ENCODE results near the gene SOX12.
"Not testable (repeated sequence)": the region's sequence is repeated elsewhere in the genome, so short reads cannot be mapped to it uniquely, and the experiment has no call there.

SOX12 gene

DNA sequence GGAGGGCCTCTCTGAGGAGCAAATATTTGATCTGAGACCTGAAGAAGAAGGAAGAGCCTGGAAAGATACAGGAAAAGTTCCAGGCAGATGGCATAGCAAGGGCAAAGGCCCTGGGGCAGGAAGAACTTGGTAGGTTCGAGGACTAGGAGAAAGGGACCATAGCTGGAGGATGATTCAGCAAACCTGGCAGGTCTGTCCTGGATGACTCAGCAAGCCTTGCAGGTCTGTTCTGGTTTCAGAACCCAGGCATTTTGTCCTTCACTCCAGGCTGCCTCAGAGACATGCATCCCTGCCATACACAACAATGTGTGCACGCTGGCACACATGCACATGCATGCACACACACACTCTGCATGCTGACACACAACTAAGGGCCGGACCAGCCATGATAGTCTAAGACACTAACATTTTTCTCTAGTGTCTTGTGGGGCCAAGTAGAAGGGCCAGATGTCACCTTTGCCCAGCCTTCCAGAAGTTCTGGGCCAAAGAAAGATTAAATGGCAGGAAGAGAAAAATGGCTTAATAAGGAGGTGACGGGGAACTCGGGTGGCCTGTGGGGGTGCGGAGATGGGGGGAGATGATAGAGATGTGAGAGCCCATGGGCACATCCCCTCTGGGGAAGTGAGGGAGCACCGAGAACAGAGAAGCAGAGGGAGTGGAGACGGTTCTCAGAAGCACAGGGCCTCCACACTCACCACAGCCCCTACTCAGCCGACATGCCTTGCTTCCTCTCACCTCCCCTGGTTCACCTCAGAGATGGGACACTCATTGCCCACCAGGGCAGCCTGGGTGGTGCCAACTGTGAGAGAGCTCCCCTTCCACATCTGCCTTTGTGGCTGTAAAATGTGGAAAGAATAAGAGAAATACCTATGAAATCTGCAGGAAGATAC lies 39.8 kb downstream of the SOX12 start:
- peak; percentile 84 for DNase-seq

DNA sequence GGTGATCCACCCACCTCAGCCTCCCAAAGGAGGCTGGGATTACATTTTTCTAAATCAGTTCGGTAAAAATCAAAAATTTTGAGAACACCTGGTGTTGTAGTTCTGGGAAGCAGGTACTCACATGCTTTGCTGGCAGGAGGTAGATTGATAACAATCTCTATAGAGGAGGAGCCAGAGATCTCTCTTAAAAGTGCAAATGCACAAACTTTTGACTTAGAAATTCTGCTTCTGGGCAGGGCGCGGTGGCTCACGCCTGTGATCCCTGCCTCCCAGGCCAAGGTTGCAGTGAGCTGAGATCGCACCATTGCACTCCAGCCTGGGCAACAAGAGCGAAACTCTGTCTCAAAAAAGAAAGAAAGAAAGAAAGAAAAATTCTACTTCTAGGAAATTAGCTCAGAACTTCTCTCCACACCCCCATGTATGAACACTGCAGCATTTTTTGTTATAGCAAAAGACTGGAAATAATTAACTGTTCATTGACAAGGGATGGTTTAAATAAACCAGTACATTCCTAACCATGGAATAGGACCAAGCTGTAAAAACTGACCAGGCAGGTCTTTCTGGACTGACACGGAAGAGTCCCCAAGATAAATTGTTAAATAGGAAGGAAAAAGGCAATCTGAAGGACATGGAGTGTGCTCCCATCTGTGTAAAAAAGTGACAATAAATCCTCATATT lies 40.8 kb downstream of the SOX12 start:
- peak; percentile 57 for DNase-seq

DNA sequence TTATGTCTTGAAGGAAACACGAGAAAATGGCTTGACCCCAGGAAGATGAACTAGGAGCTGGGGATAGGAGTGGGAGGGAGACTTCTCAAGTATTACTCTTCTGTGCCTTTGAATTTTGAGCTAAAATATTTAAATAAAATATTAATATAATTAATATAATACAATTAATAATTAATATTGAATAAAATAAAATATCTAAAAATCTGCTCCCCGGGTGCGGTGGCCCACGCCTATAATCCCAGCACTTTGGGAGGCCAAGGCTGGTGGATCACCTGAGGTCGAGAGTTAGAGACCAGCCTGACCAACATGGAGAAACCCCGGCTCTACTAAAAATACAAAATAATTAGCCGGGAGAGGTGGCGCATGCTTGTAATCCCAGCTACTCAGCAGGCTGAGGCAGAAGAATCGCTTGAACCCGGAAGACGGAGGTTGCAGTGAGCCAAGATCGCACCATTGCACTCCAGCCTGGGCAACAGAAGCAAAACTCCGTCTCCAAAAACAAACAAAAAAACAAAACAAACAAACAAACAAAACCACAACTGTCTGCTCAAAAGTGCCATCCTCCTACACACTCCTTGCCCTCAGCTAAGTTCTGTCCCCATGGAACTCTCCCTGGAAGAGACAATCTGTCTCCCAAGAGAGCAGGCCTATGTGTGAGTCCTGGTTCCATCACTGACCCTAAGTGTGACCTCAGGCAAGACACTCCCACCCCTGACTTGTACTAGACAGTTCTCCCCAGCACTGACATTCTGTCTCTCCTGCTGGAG lies 41.5 kb downstream of the SOX12 start:
- DNase-seq, result no peak

DNA sequence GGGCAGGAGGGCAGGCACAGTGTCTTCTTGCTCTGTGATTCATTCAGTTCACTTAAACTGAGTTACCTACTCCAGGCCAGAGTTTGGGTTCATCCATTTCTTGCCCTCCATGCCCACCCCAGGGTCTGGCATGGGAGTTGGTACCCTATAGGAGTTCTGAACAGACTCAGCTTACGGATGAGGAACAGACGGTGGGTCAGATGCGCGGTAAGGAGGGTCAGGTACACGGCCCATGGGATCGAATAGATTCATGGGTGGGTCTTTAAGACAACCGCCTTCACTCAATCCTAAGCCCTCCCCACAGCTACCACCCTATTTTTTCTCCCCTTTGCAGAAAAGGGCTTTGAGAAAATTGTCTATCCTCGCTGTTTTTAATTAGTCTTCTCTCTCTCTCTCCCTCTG lies 42.1 kb downstream of the SOX12 start:
- DNase-seq, result no peak

DNA sequence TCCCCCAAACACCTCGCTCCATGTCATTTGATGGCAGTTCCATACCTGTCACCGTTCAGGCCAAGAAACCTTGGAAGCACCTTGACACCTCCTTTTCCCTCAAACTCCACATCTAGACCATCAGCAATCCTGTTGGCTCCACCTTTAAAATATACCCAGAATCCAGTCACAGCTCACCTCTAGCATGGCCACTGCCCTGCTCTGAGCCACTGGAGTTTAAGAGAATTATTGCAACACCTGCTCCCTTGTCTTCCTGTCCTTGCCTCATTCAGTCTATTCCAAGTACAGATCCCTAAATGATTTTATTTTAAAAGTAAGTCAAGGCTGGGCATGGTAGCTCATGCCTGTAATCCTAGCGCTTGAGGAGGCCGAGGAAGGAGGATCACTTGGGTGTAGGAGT lies 43.6 kb downstream of the SOX12 start:
- no peak for DNase-seq

DNA sequence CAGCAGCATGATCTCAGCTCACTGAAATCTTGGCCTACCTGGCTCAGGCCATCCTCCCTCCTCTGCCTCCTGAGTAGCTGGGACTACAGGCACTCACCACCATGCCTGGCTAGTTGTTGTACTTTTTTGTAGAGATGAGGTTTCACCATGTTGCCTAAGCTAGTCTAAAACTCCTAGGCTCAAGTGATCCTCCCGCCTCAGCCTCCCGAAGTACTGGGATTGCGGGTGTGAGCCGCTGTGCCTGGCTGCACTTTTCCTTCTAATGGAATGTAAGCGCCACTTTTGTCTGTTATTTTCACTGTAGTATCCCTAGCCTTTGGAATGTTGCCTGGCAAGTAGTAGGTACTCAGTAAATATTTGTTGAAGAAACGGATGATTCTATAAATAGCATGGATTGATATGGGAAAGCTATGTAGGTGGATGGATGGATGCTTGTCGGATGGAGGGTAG lies 44.8 kb downstream of the SOX12 start:
- DNase-seq, result no peak

DNA sequence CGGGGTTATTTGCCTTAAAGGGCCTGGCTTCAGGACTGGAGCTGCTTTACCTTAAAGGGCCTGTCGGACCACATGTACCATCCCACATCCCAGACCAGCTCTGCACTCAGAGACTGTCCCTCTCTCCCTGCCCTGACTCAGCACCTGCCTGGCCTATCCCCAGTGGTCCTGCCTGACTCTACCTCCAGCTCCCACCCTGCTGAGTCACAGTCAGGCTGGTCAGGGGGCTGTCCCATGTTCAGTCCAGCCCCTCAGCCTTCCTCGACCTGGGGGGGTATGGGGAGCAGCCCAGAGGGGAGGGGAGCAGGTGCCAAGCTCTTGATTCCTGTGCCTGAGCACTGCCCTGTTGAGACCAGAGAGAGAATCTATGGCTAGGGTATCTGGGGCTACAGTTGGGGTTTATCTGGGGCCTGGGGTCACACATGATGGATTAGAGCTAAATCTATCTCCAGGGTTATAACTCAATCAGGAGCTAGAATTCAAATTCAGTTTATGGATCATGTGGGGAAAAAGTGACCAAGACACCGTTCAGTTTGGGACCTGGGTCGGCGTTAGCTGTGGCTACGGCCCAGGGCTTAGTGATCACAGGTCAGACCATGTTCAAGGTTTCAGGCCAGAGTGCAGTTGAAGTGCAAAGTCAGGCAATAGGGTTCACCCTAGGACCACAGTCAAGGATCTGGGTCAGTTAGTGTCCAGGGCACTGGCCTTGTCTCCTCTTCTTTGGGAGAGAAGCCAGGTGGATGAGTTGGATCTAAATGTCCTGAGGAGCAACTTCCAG lies 45.8 kb downstream of the SOX12 start:
- peak; percentile 68 for DNase-seq

DNA sequence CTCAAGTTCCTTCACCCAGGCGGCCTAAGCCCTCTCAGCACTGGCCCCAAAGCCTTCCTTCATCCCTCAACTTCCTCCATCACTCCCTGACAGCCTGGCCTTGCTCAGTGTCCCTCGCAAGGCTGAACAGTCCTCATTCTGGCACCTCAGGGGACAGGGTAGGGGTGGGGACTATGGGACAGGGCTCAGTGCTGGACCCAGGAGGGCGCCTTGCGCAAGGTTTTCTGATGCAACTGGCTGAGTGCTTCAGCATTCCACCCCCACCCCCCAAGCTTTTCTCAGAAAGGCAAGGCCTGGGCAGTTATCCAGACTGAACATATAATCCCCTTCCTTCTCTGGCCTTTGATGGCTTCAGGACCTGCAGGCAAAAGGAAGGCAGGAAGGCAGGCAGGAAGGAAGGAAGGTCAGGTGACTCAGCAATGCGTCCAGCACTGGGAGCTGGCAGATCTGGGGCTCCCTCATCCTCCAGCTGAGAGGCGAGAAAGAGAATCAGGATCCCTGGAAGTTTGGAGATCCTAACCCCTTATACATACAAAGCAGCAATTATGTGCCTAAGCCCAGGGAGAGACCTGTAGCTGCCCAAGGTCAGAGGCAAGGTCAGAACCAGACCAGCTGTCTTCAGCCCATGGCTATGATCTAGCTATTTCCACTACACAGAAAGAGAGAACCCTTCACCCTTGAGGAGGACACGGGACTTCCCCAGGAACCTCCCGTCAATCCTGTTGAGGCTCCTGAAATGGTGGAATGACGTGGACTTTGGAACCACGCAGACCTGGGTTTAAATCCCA lies 46.6 kb downstream of the SOX12 start:
- DNase-seq, result peak; percentile 99

DNA sequence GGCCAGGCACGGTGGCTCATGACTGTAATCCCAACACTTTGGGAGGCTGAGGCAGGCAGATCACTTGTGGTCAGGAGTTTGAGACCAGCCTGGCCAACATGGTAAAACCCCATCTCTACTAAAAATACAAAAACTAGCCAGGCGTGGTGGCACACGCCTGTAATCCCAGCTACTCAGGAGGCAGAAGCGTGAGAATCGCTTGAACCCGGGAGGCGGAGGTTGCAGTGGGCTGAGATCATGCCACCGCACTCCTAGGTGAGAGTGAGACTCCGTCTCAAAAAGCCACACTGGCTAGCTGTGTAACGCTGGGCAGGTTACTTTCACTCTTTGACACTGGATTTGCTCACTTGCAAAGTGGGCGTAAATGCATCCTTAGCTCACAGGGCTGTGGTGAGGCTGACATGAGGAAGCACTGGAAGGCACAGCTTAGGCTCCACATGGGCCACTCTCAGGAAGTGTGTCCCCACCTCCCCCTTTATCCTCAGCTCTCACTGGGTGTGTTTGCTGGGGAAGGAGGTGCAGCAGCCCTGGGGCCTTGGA lies 47.3 kb downstream of the SOX12 start:
- DNase-seq, result peak; percentile 64

DNA sequence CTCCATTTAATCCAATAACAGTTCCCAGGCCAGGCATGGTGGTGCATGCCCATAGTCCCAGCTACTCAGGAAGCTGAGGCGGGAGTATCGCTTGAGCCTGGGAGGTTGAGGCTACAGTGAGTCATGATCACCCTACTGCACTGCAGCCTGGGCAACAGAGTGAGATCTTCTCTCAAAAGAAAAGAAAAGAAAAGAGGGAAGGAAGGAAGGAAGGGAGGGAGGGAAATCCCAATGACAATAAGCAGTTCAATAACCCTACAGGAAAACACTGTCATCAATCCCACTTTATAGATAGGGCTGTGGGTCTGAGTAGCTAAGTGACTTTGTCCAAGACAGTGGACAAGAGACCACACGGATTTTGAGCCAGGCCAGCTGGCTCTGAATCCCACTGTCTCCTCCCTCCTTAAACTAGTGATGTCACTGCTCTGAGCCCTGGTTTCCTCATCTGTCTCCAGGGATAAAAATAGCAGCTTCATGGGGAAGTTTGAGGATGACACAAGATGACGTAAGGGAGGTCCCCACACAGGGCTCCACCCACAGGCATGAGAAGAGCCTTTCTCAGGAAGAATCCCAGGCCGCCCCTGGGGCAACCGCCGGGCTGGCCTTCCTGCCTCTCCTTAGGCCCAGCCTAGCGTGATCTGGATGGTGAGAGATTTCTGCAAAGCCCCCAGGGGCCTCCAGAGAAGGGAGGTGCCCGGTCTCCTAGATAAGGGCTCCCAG lies 48.0 kb downstream of the SOX12 start:
- DNase-seq, result peak; percentile 98

DNA sequence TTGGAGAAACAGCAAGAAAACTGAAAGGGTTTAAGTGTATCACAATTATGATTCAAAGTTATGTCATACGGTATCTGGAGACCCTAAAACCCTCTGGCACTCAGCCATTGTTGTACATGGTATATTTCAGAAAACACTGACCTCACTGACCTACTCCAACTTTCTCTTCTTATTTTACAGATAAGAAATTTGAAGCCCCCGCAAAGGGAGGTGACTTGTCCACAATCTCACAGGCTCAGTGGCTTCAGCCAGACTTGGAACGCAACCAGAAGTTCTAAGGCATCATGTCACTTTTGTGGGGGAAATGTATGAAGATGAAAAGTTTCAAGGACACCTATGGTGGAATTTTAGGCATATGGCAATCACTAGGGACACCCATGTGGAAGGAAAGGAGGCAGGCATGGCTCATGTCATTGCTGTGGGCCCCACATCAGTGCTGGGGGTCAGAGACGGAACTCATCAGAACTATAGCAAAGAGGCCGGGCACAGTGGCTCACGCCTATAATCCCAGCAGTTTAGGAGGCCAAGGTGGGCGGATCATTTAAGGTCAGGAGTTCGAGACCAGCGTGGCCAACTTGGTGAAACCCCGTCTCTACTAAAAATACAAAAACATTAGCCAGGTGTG lies 50.0 kb downstream of the SOX12 start:
- peak; percentile 96 for DNase-seq

DNA sequence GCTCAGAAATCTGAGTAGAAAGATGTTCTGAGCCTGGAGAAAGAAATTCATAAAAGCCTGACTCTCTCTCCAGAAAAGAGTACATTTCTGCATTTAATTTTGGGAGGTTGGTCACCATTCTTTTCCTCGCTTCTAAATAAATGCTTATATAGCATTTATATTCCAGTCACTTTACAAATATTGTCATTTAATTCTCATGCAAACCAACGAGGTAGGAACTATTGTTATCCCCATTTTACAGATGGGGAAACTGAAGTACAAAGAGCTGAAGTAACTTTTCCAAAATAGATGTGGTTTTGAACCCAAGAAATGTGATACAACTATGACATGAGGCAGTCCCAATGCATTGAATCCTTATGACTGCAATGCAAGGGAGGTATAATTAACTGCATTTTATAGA lies 50.7 kb downstream of the SOX12 start:
- DNase-seq, result no peak

DNA sequence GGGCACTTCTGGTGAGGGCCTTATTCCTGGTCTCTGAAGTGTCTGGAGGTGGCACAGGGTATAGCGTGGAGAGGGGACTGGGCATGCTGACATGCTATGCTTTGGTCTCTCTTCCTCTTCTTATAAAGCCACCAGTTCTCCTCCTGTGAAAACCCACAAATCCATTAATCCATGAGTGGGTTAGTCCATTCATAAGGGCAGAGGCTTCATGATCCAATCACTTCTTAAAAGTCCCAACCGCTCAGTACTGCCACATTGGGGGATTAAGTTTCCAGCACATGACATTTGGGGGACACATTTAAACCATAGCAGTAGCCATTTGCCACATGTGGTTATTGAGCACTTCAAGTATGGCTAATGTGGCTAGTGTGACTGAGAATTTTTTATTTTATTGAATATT lies 51.4 kb downstream of the SOX12 start:
- DNase-seq, result peak; percentile 67

DNA sequence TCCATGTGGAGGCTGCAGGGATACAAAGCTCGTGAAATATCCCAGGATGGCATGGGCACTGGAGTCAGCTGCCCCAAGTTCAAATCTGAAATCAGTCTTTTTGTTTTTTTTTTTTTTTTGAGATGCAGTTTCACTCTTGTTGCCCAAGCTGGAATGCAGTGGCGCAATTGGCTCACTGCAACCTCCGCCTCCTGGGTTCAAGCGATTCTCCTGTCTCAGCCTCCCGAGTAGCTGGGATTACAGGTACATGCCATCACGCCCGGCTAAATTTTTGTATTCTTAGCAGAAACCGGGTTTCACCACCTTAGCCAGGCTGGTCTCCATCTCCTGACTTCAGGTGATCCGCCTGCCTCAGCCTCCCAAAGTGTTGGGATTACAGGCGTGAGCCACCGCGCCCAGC lies 52.2 kb downstream of the SOX12 start:
- not testable (repeated sequence) for DNase-seq

DNA sequence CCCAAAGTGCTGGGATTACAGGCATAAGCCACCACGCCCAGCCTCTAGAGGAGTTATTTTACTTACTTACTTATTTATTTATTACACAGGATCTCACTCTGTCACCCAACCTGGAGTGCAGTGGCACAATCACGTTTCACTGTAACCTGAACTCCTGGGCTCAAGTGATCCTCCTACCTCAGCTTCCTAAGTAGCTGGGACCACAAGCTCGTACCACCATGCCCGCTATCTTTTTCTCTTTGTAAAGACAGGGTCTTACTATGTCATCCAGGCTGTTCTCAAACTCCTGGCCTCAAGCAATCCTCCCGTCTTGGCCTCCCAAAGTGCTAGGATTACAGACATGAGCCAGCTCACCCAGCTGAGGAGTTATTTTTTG lies 53.6 kb downstream of the SOX12 start:
- DNase-seq, result no peak

All from OCI-M1 (cell line).